ENCODE data around the gene ANGPT4.

Gene ANGPT4

DNA sequence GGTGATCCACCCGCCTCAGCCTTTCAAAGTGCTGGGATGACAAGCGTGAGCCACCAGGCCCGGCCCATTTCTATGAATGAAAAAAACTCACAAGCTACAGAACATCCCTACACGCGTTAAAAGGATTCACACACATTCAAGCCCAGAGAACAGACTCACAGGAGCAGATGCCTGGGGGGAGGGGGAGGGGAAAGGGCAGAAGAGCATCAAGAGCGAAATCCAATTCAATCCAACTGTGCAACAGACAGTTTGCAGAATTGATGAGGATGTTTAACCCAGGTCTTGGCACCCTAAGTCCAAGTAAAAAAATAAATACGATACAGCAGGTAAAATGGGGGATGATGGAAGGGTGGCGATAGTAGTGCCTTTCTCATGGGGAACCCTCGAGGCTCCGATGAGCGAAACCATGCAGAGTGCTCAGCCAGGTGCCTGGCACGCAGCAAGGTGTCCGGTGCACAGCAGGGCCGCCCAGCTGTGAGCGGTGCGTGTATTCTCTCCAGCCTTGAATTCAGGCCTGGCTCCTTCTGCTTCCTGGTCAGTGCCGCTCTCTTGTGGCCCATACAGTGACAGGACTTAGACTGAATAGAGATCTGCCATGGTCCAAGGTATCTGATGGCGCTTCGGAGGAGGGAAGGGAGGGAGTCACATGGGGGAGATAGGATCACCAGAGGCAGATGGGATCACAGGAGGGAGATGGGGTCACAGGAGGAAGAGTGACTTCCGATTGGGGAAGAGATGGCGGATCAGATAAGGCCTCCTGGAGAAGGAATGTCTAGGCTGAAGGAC, 35.4 kb upstream of the ANGPT4 start:
- DNase-seq (ENCODE audit: extremely low read depth, low read depth), result no peak
- TF ChIP-seq, protein P1, sequence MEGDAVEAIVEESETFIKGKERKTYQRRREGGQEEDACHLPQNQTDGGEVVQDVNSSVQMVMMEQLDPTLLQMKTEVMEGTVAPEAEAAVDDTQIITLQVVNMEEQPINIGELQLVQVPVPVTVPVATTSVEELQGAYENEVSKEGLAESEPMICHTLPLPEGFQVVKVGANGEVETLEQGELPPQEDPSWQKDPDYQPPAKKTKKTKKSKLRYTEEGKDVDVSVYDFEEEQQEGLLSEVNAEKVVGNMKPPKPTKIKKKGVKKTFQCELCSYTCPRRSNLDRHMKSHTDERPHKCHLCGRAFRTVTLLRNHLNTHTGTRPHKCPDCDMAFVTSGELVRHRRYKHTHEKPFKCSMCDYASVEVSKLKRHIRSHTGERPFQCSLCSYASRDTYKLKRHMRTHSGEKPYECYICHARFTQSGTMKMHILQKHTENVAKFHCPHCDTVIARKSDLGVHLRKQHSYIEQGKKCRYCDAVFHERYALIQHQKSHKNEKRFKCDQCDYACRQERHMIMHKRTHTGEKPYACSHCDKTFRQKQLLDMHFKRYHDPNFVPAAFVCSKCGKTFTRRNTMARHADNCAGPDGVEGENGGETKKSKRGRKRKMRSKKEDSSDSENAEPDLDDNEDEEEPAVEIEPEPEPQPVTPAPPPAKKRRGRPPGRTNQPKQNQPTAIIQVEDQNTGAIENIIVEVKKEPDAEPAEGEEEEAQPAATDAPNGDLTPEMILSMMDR (IDR thresholded peaks at IDR 0.05; ENCODE audit: low read depth, low read length), result no peak

DNA sequence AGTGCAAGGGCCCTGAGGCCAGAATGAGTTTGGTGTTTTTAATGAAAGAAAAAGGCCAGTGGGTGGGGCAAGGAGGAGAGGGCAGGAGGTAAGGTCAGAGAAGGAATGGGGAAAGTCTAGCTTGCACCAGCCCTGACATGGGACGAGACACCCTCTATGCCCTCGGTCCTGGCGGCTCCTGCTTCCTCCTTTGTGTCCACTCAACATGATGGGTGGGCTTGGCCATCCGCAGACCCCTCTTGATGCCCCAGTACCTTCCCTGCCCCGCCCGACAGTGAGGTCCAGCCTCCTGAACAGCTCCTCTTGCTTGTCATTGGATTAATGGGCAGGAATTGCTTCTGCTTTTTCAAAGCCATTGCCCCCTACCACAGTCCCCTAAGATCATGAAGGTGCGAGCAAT, 33.6 kb upstream of the ANGPT4 start:
- TF ChIP-seq, protein P1 (IDR thresholded peaks at IDR 0.05; ENCODE audit: low read depth, low read length), result no peak

DNA sequence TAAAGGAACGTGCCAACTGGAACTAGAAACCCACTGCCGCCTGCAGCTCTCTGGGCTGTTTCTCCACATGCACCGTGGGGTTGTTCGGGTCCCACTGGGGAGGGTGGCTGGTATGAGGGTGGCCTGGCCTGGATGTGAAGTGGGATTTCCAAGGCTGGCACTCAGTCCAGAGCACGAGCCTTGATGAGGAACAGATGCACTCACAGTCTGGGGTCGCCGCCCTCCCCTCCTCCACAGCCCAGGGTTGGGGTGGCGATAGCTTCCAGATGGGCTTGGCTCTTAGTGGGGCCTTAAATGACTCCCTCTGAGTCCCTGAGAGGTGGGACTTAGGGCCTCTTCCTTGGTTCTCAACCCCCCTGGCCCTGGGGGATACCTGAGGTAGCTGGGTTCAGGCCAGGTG, 30.7 kb upstream of the ANGPT4 start:
- DNase-seq (ENCODE audit: extremely low read depth, low read depth), result no peak
- TF ChIP-seq, protein P1 (IDR thresholded peaks at IDR 0.05; ENCODE audit: low read depth, low read length), result no peak

More for the DNA sequence above, 33.6 kb upstream of the ANGPT4 start:
- no peak for DNase-seq (ENCODE audit: extremely low read depth, low read depth)

DNA sequence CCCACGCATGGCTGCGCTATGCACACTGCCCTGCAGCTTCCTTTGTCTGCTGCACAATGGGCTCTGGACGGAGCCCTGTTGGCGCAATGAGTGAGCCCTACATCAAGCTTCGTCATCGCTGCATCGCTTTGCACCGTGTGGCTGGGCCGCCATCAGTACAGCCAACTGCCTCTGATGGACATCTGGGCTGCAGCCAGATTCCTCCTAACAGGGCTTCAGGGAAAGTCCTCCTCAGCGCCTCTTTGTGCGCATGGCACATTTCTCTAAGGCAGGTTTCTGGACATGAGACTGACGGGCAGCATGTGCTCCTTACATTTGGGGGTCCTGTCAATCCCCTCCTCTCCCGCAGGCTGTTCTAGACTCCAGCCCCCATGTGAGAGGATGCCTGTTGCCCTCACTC, 29.7 kb upstream of the ANGPT4 start:
- DNase-seq (ENCODE audit: extremely low read depth, low read depth), result no peak
- TF ChIP-seq, protein P1 (IDR thresholded peaks at IDR 0.05; ENCODE audit: low read depth, low read length), result no peak

DNA sequence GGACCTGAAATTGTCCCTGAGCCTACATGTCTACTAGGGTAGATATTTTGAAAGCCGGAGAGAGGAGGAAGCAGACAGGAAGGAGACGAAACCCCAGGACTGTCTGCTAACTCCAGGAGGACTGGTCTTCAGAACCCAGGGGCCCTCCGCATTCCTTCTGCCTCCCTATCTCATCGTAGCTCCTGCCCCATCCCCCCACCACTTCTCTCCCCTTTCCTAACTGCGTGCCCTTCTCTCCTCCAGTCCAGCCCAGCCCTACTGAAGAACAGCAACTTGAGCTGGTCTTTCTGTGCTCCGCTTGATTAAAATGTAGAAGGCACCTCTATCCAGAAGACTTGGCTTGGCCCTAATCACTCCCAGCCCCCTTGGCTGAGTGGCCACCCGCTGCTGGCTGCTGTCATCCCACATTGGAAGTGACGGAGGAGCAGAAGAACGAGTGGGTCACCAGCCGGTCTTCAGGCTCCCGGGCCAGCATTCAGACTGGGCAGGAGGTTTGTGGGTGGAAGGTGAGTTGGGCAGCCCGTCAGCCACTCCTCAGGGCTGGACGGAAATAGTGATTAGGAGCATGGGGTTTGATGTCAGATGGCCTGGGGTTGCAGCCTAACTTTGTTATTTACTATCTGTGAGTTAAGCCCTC, 28.8 kb upstream of the ANGPT4 start:
- TF ChIP-seq, protein P1 (IDR thresholded peaks at IDR 0.05; ENCODE audit: low read depth, low read length), result no peak
- no peak for DNase-seq (ENCODE audit: extremely low read depth, low read depth)

DNA sequence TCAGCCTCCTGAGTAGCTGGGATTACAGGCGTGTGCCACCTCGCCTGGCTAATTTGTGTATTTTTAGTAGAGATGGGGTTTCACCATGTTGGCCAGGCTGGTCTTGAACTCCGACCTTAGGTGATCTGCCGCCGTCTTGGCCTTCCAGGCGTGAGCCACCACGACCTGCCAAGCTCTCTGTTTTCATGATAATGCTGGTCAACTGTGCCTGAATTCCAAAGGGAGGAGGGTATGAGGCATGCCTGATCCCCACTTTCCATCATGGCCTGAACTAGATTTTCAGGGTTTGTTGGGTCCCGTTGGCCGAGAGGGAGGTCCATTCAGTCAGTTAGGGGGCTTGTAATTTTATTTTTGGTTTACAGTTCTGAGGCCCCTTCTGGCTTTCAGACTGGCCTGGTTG, 28.0 kb upstream of the ANGPT4 start:
- TF ChIP-seq, protein P1 (IDR thresholded peaks at IDR 0.05; ENCODE audit: low read depth, low read length), result no peak
- no peak for DNase-seq (ENCODE audit: extremely low read depth, low read depth)

DNA sequence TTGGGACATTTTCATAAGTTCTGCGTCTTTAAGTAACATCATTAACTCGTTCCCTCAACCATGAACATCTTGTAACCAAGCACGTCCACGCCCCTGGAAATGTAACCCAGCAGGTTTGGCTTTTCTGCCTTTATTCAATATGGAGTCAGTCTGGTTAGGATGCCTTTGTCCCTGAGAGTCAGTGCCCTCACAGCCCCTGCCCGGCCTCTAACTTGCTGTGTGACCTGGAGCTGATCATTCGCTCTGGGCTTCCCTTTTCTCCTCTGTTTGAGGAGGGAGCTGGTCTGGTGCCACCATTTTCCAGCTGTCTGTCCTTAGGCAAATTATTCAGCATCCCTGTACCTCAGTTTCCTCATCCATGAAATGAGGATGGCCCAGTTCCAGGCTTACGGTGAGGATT, 26.5 kb upstream of the ANGPT4 start:
- TF ChIP-seq, protein P1 (IDR thresholded peaks at IDR 0.05; ENCODE audit: low read depth, low read length), result no peak
- no peak for DNase-seq (ENCODE audit: extremely low read depth, low read depth)
